HG03565 (cell line): ENCODE measurements around the gene CREB3L4.

Experiments
- ATAC-seq: cut with Tn5 transposase; IDR thresholded peaks from one replicate; pipeline ENCODE4 v1.9.1; 2021; ENCODE audit warnings: mild to moderate bottlenecking, moderate library complexity; ENCODE audit not compliant: unreplicated experiment

CREB3L4 gene

DNA sequence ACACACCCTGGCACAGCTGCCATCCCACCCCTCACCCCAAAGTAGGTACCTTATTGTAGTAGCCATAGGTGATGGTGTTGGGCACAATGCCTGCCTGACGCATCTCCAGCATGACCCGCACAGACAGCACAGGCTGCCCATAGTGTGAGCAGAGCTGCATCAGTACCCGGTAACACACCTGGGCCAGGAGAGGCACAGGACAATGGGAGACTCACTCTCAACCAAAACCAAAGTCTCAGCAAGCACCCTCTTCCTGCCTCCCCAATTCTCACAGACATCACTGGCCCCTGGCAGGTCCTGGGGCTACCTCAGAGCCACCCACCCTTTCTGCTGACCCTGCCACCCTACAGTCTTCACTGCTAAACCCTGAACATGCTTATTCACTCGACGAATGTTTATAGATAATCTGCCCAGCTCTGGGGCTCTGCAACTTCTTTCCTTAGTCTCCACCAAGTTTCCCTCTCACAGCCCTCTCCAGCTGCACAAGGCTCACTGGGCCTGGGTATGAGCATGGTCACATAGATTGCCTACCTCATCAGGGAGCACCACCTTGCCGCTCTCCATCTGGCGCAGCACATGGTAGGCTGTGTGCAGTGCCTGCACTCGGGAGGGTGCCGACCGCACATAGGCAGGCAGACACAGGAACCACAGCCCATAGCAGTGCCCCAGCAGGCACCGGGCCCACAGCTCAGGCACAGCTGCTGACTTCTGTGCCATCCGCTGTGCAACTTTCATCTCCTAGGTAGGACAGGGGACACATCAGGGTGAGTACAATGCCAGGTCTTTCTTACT is 31.5 kb upstream of the CREB3L4 start:
- no peak for ATAC-seq

- no peak for ATAC-seq
Observed at GRCh38 chr1:153937331-153937730, 30.4 kb upstream of the CREB3L4 start.

GRCh38 chr1:153938996-153939395 is 28.7 kb upstream of the CREB3L4 start:
- ATAC-seq, result no peak

- ATAC-seq, result no peak
Observed at GRCh38 chr1:153939476-153939875, 28.2 kb upstream of the CREB3L4 start.

- ATAC-seq, result no peak
Observed at GRCh38 chr1:153940756-153941155, 26.9 kb upstream of the CREB3L4 start.

DNA sequence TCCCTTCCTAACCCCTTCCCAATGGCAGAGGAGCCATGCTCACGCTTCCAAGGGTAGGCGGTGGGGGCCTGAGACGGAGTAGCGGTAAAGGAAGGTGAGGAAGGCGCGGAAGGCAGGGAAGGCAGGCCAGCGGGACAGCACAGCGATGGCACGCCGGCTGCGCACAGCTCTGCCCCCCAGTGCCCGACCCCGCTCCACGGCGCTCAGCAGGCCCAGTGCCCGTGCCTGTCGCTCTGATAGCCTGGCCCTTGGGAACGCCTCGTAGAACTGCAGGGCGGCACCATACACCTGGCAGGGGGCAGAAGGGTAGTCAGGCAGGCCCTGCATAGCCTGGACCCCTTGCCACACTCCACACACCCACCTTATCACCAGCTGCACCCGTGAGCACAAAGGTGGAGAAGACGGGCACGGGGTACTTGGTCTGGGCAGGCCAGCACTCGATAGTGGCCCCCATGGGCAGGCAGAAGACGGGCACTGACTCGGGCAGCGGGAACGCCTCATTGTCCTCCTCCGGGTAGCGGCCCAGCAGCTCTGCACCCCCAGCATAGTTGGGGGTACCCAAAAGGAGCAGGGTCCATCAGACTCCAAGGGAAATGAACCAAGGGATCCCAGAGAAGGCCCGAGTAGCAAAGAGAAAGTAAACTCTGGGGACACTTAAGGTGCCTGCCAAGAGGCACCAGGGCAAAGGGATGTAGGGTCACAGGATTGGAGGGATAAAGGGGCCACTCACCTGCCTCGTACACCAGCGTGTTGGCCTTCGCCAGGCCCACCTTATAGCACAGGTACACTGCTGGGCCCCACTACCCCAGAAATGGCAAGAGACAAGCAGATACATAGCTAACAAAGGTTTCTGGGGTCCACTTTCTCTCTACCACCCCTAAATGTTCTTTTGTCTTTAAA is 25.6 kb upstream of the CREB3L4 start:
- no peak for ATAC-seq

- ATAC-seq, result no peak
Observed at GRCh38 chr1:153942766-153943549, 24.7 kb upstream of the CREB3L4 start.

DNA sequence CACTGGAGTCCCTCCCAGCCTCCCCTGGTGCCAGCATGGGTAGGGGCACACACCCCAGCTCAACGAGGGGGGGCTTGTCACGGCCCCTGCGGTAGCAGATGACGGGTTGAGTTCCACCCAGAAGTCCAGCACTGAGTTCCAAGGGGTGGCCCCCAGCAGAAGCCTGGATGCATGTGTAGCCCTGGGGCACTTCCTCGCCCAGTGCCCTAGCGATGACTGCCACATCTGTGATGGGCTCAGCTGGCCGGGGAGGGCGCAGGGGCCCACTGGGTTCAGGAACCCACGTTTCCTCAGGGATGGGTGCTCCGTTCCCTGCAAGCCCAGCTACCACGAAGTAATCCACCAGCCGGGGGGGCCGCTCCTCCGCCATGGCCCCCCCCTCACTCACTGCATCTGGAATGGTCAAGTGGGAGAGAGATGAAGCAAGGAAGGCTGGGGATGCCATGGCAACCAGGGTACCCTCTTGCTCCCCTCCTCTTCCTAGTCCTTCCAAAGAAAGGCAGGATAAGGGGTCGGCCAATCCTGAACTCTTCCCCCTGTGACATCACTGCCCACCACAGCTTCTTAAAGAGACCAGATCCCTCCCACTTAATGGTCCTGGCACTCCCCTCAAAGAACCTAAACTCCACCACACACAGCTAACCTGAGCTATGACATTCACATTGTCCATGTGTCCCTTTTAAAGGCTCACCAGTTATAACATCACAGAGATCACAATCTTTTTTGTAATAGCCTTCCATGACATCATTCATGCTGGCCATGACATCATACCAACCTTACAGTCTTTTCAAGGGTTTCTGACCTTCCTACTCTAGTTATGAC is 23.5 kb upstream of the CREB3L4 start:
- no peak for ATAC-seq

- no peak for ATAC-seq
Observed at GRCh38 chr1:153944827-153945117, 22.9 kb upstream of the CREB3L4 start.

- ATAC-seq, result no peak
Observed at GRCh38 chr1:153945131-153945794, 22.4 kb upstream of the CREB3L4 start.

- ATAC-seq, result peak; percentile 55
Observed at GRCh38 chr1:153945795-153946621, 21.7 kb upstream of the CREB3L4 start.

- peak; percentile 47 for ATAC-seq
Observed at GRCh38 chr1:153946622-153947241, 21.0 kb upstream of the CREB3L4 start, which contains the start of gene DENND4B. Gene DENND4B, minus strand, starts transcription at chr1:153946718. Its CDS starts 2,344 bp downstream, at chr1:153944374.

DNA sequence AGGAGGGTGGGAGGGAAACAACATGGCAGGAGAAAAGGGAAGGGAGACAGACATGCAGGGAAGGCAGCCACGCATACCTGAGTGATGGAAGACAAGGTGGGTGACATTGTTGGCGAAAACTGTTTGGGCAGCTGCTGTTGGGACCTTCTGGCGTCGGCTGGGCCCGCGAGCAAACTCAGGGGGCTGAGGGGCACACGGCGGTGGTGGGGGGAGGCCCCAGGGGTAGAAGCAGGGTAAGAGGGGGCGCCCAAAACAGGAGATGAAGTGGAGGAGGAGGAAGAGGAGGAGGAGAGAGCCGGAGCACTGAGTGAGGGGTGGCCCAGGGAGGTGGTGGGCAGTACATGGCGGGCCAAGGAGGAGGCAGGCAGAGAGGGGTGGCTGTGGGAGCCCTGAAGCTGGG is 16.5 kb upstream of the CREB3L4 start:
- no peak for ATAC-seq

- no peak for ATAC-seq
Observed at GRCh38 chr1:153951801-153952200, 15.9 kb upstream of the CREB3L4 start.

DNA sequence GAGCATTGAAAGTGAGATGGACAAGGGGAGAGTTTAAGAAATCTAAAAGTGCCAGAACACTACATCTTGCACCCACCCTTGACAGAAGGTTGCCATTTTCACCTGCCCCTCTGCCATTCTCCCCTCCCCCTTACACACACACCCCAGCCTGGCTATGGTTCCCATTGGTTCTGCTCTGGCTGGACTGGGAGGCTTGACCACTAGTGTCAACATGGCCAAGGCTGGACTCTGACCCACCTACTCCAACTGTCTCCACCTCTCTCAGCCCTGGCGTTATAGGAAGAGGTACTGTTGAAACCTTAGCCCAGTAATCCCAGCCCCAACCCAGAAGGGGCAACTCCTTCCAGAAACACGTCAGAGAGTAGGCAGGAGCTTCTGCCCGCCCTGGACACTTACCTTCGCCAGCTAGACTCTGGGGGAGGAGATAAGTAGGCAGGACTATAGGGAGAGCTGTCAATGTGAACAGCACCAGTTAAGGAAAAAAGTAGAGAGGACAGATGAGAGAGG is 13.8 kb upstream of the CREB3L4 start:
- no peak for ATAC-seq

- no peak for ATAC-seq
Observed at GRCh38 chr1:153954826-153955225, 12.9 kb upstream of the CREB3L4 start.

DNA sequence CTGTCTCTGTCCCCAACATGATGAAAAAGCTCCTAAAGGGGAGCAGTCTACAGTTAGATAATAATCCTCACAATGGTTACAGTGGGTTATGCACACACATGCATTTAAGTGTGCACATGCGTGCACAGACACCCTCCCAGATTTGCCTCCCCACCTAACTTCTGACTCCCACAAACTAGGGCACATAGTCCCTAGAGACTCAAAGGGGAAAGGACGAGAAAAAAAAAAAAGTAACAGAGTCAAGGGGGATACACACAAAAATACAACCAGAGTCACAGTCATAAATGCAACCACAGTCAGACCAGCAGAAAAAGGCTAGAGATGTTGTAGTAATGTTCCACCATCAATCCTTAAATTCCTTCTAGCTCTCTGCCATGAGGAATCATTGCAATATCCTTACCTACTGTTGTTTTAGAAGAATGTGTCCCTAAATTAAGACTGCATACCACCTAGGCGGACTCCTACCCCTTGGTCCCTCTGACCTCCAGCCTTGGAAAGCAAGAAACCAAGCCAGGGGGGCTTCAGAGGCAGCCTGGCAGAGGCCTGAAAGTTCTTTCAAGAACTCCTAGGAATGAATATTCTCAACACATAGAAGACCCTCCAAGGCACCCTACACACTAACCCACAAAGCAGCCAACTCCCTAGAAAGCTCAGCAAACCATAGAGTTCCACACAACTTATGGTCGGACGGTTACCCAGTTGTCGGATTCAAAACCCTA is 10.5 kb upstream of the CREB3L4 start:
- ATAC-seq, result no peak

DNA sequence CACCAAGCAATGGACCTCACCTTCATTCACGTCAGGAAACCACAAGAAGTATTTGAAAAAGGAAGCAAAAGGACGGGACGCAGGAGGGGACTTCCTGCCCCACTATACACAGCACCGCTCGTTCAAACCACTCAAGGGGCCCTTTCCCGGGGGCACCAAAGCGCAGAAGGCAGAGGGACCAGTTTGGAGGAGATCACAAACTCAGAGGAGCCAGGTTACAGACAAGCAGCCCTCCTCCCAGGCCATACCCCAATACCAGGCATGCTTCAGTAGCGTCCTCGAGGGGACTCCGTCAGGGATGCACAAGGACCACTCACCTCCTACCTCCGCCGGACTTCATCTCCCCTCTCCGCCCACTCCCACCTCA is 10.0 kb upstream of the CREB3L4 start:
- no peak for ATAC-seq
